Heart right ventricle (tissue), 16 donors: Measurements from ENCODE around the gene IQCK. TPM values are rescaled to one million over a fixed set of nuclear protein-coding genes. Genes with fewer than 3 reads are reported as not detected.

Source experiments
- ATAC-seq, 8 donors: fragments of 200-7000 bp; cut with Tn5 transposase; one replicate each; pipeline ENCODE4 v1.9.1; 2020; ENCODE audit warnings: mild to moderate bottlenecking in 8 of 8, moderate library complexity in 8 of 8, moderate number of reproducible peaks in 1 of 8
- DNase-seq, 2 donors: peaks; one replicate each; pipeline ENCODE4 v3.0.0-alpha.2; 2020
- H3K27ac ChIP-seq, 10 donors: fragments of 200-600 bp; sonication (generic) in 2 of 10; one replicate each; pipeline versions ENCODE4 v1.5.0 to v1.8.0; 2020 to 2022; ENCODE audit warnings: mild to moderate bottlenecking in 3 of 10
- H3K27me3 ChIP-seq, 7 donors: fragments of 200-600 bp; one replicate each; pipeline ENCODE4 v1.8.0; 2021 to 2022; ENCODE audit warnings: mild to moderate bottlenecking in 2 of 7
- H3K36me3 ChIP-seq, 9 donors: fragments of 200-600 bp; sonication (generic) in 1 of 9; one replicate each; pipeline versions ENCODE4 v1.5.0 to v1.8.0; 2020 to 2022; ENCODE audit warnings: mild to moderate bottlenecking in 2 of 9
- H3K4me1 ChIP-seq, 9 donors: fragments of 200-600 bp; sonication (generic) in 1 of 9; one replicate each; pipeline versions ENCODE4 v1.5.0 to v1.8.0; 2020 to 2022; ENCODE audit warnings: mild to moderate bottlenecking in 4 of 9
- H3K4me3 ChIP-seq, 10 donors: fragments of 200-600 bp; sonication (generic) in 2 of 10; one replicate each; pipeline versions ENCODE4 v1.5.0 to v1.8.0; 2020 to 2022; ENCODE audit warnings: mild to moderate bottlenecking in 7 of 10, moderate library complexity in 2 of 10
- H3K9me3 ChIP-seq, 11 donors: fragments of 200-600 bp in 10 of 11; sonication (generic) in 2 of 11; one replicate each; pipeline versions ENCODE4 v1.5.0 to v1.8.0; 2013 to 2022; ENCODE audit warnings: mild to moderate bottlenecking in 2 of 11, control low read depth in 1 of 11, moderate library complexity in 1 of 11
- WGBS, 2 donors: extraction: QIAGEN DNeasy Blood & Tissue Kit; methylation state at CpG; one replicate each; pipeline ENCODE4 v1.1.7; 2013; ENCODE audit warnings: inconsistent platforms in 1 of 2; 5-methylcytosine and 5-hydroxymethylcytosine counted together
- intact Hi-C, 10 donors: fragments of 100-400 bp; cut with DNase I; formaldehyde crosslinking; loops; one replicate each; pipeline versions ENCODE4 v1.11.1 to v1.14.2; 2022
- polyA plus RNA-seq, 2 donors: library from polyadenylated mRNA; stranded (reverse); fragments of 200-250 nt; gene quantifications; one replicate each; pipeline ENCODE4 v1.2.3, GENCODE V29; 2013
- total RNA-seq, 10 donors: library from RNA; stranded (reverse); fragmentation: NEBNext Ultra II Directional in 3 of 10; extraction: Animal tissue kit (Norgen Biotek cat#: 25700) in 3 of 10; gene quantifications; one replicate each; pipeline versions ENCODE4 v1.2.1 to v1.2.4, GENCODE V29; 2021 to 2023
- TF ChIP-seq, protein P1 (sequence below), 9 donors: fragments of 200-600 bp; sonication (generic) in 2 of 9; IDR thresholded peaks; one replicate each; pipeline versions ENCODE4 v1.5.0 to v1.8.0; 2021 to 2022; ENCODE audit warnings: antibody characterized with exemption in 9 of 9, mild to moderate bottlenecking in 5 of 9, moderate library complexity in 1 of 9
- donor health status: Arrhythmogenic right ventricular cardiomyopathy.
- donor health status: ischemic (EF 13 %, LVEDD 7.1; RV severe dilation, severe dysfunction).
- donor health status: healthy with polysubstance abuse.
- donor health status: DM: no; HTN: yes; CAD: no.
- donor health status: DM: no; HTN: no; CAD: no.
- donor health status: ischemic (EF 25% LVEDD 6.9; RV normal size, moderate dysfunction).
- donor health status: ischemic (EF 25% LVEDD 5.7; RV mildly dilated, moderate dysfunction).
- donor health status: healthy.
- donor health status: DM: yes; HTN: yes; CAD: no.
- donor health status: Ischemic cardiomyopathy.
- donor health status: ischemic (EF 35%, LVEDD 5.7; RV mildly dilated, moderate dysfunction).
- donor health status: nonischemic (EF 11% LVEDD 7.7; RV severe dilation, severe dysfunction).
- donor health status: DM: yes; HTN: yes; CAD: no.
- donor health status: PGD.
- donor health status: ischemic (EF 29% LVEDD 5.4; RV normal size, mild dysfunction).
- donor health status: nonischemic (EF 23%, LVEDD 6.1; RV moderate dilation, normal function).

Gene IQCK
- total and polyA plus RNA-seq, 12 donors, result 5.5 to 11.7 (median 7.4) TPM

DNA sequence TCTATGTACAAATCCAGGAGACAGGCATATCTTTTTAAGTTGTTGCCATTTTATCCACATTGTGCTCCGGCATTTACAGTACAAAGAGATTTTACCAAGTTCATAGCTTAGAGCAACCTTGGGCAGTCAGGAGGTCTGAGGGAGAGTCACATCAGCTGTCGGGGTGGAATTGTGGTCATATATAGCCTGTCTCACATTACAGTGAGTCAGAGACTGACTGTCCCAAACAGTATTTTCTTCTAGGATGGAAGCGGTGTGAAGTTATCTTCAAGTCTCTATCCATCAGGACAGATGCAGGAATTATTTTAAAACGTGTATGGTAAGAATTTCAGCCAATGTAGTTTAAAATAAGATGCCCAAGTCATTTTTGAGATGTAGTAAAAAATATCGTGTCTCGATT, 113.6 kb downstream of the IQCK start:
- H3K36me3 ChIP-seq, result peaks cover 0 to 39% (median 0%) of the 10 kb centered on the region in 9 donors
- no peak overlapping the region for H3K4me3 ChIP-seq
- 56% methylated on average over 6 of the region's 6 CpGs for WGBS, 2 donors
- DNase-seq (peak in 1 of 2 donors; percentile 15), ATAC-seq (peak in 7 of 8 donors; percentile 77 to 91 (median 87))
- H3K27me3 ChIP-seq, result no peaks in the 10 kb centered on the region
- TF ChIP-seq, protein P1, sequence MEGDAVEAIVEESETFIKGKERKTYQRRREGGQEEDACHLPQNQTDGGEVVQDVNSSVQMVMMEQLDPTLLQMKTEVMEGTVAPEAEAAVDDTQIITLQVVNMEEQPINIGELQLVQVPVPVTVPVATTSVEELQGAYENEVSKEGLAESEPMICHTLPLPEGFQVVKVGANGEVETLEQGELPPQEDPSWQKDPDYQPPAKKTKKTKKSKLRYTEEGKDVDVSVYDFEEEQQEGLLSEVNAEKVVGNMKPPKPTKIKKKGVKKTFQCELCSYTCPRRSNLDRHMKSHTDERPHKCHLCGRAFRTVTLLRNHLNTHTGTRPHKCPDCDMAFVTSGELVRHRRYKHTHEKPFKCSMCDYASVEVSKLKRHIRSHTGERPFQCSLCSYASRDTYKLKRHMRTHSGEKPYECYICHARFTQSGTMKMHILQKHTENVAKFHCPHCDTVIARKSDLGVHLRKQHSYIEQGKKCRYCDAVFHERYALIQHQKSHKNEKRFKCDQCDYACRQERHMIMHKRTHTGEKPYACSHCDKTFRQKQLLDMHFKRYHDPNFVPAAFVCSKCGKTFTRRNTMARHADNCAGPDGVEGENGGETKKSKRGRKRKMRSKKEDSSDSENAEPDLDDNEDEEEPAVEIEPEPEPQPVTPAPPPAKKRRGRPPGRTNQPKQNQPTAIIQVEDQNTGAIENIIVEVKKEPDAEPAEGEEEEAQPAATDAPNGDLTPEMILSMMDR (IDR thresholded peaks at IDR 0.05), result no peak
- no peaks in the 10 kb centered on the region for H3K9me3 ChIP-seq
- peaks cover 0 to 24% (median 7%) of the 10 kb centered on the region in 9 donors for H3K4me1 ChIP-seq
- peak overlapping the region in 7 of 10 donors; percentile 32 to 67 (median 40) for H3K27ac ChIP-seq
- intact Hi-C loops, result no loop called here

DNA sequence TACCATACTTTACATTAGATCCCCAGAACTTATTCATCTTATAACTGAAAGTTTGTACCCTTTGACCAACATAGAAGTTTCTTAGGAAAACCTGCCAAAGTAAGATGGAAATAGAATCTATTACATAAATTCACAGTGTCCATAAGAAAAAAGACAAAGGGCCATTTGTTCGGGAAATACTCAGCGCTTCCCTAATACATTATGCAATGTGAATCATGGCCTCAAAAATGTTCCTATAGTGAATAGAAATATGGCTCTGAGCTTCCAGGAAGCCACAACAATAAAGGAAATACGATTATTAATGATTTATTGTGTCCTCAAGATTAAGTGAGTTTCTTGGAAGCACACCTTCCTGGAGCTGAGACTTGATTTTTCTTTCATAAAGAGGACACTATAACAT, 115.1 kb downstream of the IQCK start:
- intact Hi-C loops, result no loop called here
- H3K4me1 ChIP-seq, result peaks cover 0 to 30% (median 7%) of the 10 kb centered on the region in 9 donors
- no peak overlapping the region for H3K4me3 ChIP-seq
- H3K9me3 ChIP-seq, result no peaks in the 10 kb centered on the region
- no peak for ATAC-seq
- TF ChIP-seq, protein P1 (IDR thresholded peaks at IDR 0.05), result no peak
- no peak for DNase-seq
- H3K27ac ChIP-seq, result no peak overlapping the region
- peaks cover 0 to 28% (median 0%) of the 10 kb centered on the region in 9 donors for H3K36me3 ChIP-seq
- H3K27me3 ChIP-seq, result no peaks in the 10 kb centered on the region
- WGBS, 2 donors, result 70 to 79% methylated on average over 3 of the region's 3 CpGs

DNA sequence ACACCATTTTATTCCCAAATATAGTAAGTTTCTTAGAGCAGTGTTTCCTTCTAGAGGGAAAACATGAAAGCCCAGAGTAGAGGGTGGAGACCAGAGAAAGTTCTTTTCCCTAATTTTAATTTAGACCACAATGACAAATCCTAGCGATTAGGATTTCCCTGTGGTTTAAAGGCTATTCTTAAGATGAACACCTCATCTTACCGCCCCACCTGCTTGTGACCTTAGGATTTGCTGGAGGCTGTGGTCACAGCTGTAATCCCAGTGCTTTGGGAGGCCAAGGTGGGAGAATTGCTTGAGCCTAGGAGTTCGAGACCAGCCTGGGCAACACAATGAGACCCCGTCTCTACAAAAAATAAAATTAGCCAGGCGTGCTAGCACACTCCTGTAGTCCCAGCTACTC, 115.5 kb downstream of the IQCK start:
- Histone ChIP-seq H3K4me3 (no peak overlapping the region), H3K4me1 (peaks cover 0 to 30% (median 7%) of the 10 kb centered on the region in 9 donors), H3K9me3 (no peaks in the 10 kb centered on the region), H3K27me3 (no peaks in the 10 kb centered on the region), H3K36me3 (peaks cover 0 to 28% (median 0%) of the 10 kb centered on the region in 9 donors), H3K27ac (no peak overlapping the region)
- TF ChIP-seq, protein P1 (IDR thresholded peaks at IDR 0.05), result no peak
- ATAC-seq (no peak), DNase-seq (no peak)
- intact Hi-C loops, result no loop called here
- 96 to 97% methylated on average over 5 of the region's 5 CpGs for WGBS, 2 donors

DNA sequence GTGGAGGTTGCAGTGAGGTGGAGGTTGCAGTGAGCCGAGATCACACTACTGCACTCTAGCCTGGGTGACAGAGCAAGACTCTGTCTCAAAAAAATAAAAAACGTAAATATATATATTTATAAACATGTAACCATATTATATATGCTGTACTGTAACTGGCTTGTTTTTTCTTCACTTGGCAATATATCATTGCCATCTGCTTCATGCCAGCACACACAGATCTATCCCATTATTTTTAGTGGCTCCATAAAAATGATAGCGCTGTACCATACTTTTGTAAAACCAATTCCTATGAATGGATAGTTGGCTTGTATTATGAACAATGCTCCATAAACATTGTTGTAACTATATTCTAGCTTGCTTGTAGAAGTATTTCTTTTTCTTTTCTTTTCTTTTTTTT, 117.1 kb downstream of the IQCK start:
- 96 to 97% methylated on average over 3 of the region's 3 CpGs for WGBS, 2 donors
- DNase-seq, result no peak
- Histone ChIP-seq H3K27me3 (no peaks in the 10 kb centered on the region), H3K36me3 (peaks cover 0 to 17% (median 0%) of the 10 kb centered on the region in 9 donors), H3K27ac (peak overlapping the region in 1 of 10 donors; percentile 26), H3K4me3 (no peak overlapping the region), H3K4me1 (peaks cover 0 to 29% (median 8%) of the 10 kb centered on the region in 9 donors), H3K9me3 (no peaks in the 10 kb centered on the region)
- no peak for ATAC-seq
- TF ChIP-seq, protein P1 (IDR thresholded peaks at IDR 0.05), result no peak
- intact Hi-C loops, result no loop called here
